Measurements from ENCODE around the gene PYDC1. TPM values are rescaled to one million over a fixed set of nuclear protein-coding genes. Genes with fewer than 3 reads are reported as not detected.

PYDC1 gene
- total and polyA plus RNA-seq, 11 donors = not detected

DNA sequence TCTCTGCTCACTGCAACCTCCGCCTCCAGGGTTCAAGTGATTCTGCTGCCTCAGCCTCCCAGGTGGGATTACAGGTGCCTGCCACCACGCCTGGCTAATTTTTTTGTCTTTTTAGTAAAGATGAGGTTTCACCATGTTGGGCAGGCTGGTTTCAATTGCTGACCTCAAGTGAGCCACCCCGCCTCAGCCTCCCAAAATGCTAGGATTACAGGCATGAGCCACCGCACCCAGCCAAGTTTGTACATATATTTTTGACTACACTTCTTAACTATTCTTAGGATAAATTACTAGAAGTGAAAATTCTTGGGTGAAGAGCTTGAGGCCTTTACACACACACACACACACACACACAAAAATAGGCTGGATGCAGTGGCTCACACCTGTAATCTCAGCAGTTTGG, 41.4 kb upstream of the PYDC1 start:
- no peak for TF ChIP-seq CTCF (IDR thresholded peaks at IDR 0.05)
- TF ChIP-seq POLR2A (IDR thresholded peaks at IDR 0.05) = no peak
- ATAC-seq (no peak), DNase-seq (no peak)
- H3K27ac ChIP-seq = no peak overlapping the region
- 78 to 92% (median 82%) methylated on average over 4 of the region's 4 CpGs for WGBS, 4 donors
- H3K36me3 ChIP-seq = no peaks in the 10 kb centered on the region
- H3K9me3 ChIP-seq = no peaks in the 10 kb centered on the region
- intact Hi-C loops (cut with DNase I) = loop anchor here in 1 of 10 donors (10.0 kb wide), 1 partner anchor 76 kb away; no protein-coding TSS in a partner anchor
- peaks cover 0 to 12% (median 0%) of the 10 kb centered on the region in 9 donors for H3K27me3 ChIP-seq
- no peak overlapping the region for H3K4me3 ChIP-seq
- peaks cover 0 to 51% (median 0%) of the 10 kb centered on the region in 12 donors for H3K4me1 ChIP-seq

GRCh38 chr16:31256466-31256865, 39.5 kb upstream of the PYDC1 start:
- intact Hi-C loops (cut with DNase I) = loop anchor here in 1 of 10 donors (10.0 kb wide), 1 partner anchor 78 kb away; no protein-coding TSS in a partner anchor
- Histone ChIP-seq H3K4me3 (no peak overlapping the region), H3K4me1 (peaks cover 0 to 43% (median 0%) of the 10 kb centered on the region in 12 donors), H3K9me3 (no peaks in the 10 kb centered on the region), H3K36me3 (no peaks in the 10 kb centered on the region), H3K27ac (no peak overlapping the region), H3K27me3 (peaks cover 0 to 12% (median 0%) of the 10 kb centered on the region in 9 donors)
- ATAC-seq (no peak), DNase-seq (no peak)
- WGBS, 4 donors = 76 to 80% (median 78%) methylated on average over 8 of the region's 8 CpGs
- TF ChIP-seq CTCF (IDR thresholded peaks at IDR 0.05) = no peak
- TF ChIP-seq POLR2A (IDR thresholded peaks at IDR 0.05) = no peak

GRCh38 chr16:31253642-31254045, 36.7 kb upstream of the PYDC1 start:
- intact Hi-C loops (cut with DNase I) = loop anchor here in 1 of 10 donors (10.0 kb wide), 1 partner anchor 81 kb away; no protein-coding TSS in a partner anchor
- Histone ChIP-seq H3K4me1 (peaks cover 0 to 27% (median 0%) of the 10 kb centered on the region in 12 donors), H3K27me3 (peaks cover 0 to 19% (median 0%) of the 10 kb centered on the region in 9 donors), H3K9me3 (no peaks in the 10 kb centered on the region), H3K4me3 (no peak overlapping the region), H3K36me3 (no peaks in the 10 kb centered on the region), H3K27ac (peak overlapping the region in 2 of 12 donors; percentile 3 to 86)
- no peak for TF ChIP-seq CTCF (IDR thresholded peaks at IDR 0.05)
- peak in 3 of 4 donors; percentile 48 to 85 (median 80) for ATAC-seq
- WGBS, 4 donors = 24 to 33% (median 30%) methylated on average over 5 of the region's 5 CpGs
- DNase-seq = peak in 4 of 5 donors; percentile 12 to 40 (median 32)

DNA sequence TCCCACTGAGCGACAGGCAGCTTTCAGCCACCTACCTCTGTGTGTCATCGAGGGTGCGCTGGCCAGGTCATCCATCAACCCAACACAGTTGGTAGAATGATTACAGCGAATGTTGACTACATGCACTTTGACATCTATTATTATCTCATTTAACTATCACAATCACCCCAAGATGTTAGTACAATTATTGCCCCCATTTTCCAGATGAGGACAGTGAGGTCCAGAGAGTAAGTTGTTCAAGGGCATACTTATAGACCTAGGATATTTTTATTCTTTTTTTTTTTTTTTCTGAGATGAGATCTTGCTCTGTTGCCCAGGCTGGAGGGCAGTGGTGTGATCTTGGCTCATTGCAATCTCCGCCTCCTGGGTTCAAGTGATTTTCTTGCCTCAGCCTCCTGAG, 34.5 kb upstream of the PYDC1 start:
- Histone ChIP-seq H3K9me3 (no peaks in the 10 kb centered on the region), H3K4me1 (peaks cover 0 to 27% (median 0%) of the 10 kb centered on the region in 12 donors), H3K27ac (no peak overlapping the region), H3K36me3 (no peaks in the 10 kb centered on the region), H3K27me3 (peaks cover 0 to 23% (median 7%) of the 10 kb centered on the region in 9 donors), H3K4me3 (no peak overlapping the region)
- ATAC-seq (no peak), DNase-seq (no peak)
- WGBS, 4 donors = 95 to 98% (median 96%) methylated on average over 5 of the region's 5 CpGs
- TF ChIP-seq CTCF (IDR thresholded peaks at IDR 0.05) (no peak), POLR2A (IDR thresholded peaks at IDR 0.05) (no peak)
- intact Hi-C loops (cut with DNase I) = loop anchor here in 1 of 10 donors (10.0 kb wide), 1 partner anchor 83 kb away; no protein-coding TSS in a partner anchor
